KMS-11 (cell line): ENCODE measurements around the gene BTBD10.

Experiments used
- H2AFZ ChIP-seq: fragments of 200-600 bp; sonication (generic); 2 replicates; pipeline ENCODE4 v1.6.1; 2016; ENCODE audit warnings: antibody characterized with exemption, mixed run types, low read depth
- H3K27ac ChIP-seq: fragments of 200-600 bp; sonication (generic); 2 replicates; pipeline ENCODE4 v1.6.1; 2016; ENCODE audit warnings: mild to moderate bottlenecking, mixed run types
- H3K27me3 ChIP-seq: fragments of 200-600 bp; sonication (generic); 2 replicates; pipeline ENCODE4 v1.6.1; 2017; ENCODE audit warnings: mild to moderate bottlenecking, low read depth, mixed run types, moderate library complexity; ENCODE audit not compliant: insufficient read depth
- H3K36me3 ChIP-seq: fragments of 200-600 bp; sonication (generic); 2 replicates; pipeline ENCODE4 v1.6.1; 2017; ENCODE audit warnings: mild to moderate bottlenecking, mixed run types; ENCODE audit not compliant: insufficient read depth
- H3K4me1 ChIP-seq: fragments of 200-600 bp; sonication (generic); 2 replicates; pipeline ENCODE4 v1.6.1; 2016; ENCODE audit warnings: mild to moderate bottlenecking, low read depth, mixed run types; ENCODE audit not compliant: poor library complexity, severe bottlenecking
- H3K4me2 ChIP-seq: fragments of 200-600 bp; sonication (generic); 2 replicates; pipeline ENCODE4 v1.7.0; 2016; ENCODE audit warnings: mild to moderate bottlenecking, mixed run types
- H3K4me3 ChIP-seq: fragments of 200-600 bp; sonication (generic); IDR thresholded peaks from 2 replicates; pipeline ENCODE4 v1.6.1; 2017; ENCODE audit warnings: low read depth, low read length, mixed read lengths; ENCODE audit not compliant: insufficient read depth
- H3K79me2 ChIP-seq: fragments of 200-600 bp; sonication (generic); 2 replicates; pipeline ENCODE4 v1.6.1; 2016; ENCODE audit warnings: low read depth, mixed run types; ENCODE audit not compliant: insufficient read depth
- H3K9ac ChIP-seq: fragments of 200-600 bp; sonication (generic); 2 replicates; pipeline ENCODE4 v1.6.1; 2016; ENCODE audit warnings: mild to moderate bottlenecking, mixed run types
- H4K20me1 ChIP-seq: fragments of 200-600 bp; sonication (generic); 2 replicates; pipeline ENCODE4 v1.6.1; 2016; ENCODE audit warnings: mild to moderate bottlenecking, mixed run types; ENCODE audit not compliant: insufficient read depth
- CTCF ChIP-seq: fragments of 200-600 bp; sonication (generic); conservative IDR thresholded peaks from 2 replicates; pipeline ENCODE4 v1.6.1; 2017; ENCODE audit warnings: low read depth, mild to moderate bottlenecking, antibody characterized with exemption, low read length, moderate library complexity, mixed read lengths

The BTBD10 gene

GRCh38 chr11:13338427-13339069 lies 124.5 kb downstream of the BTBD10 start:
- no peaks in the 10 kb centered on the region for H3K27me3 ChIP-seq
- H3K9ac ChIP-seq, result peak overlapping the region; percentile 58; the same call in 1 of the 2 replicates
- no peaks in the 10 kb centered on the region for H3K36me3 ChIP-seq
- no peak overlapping the region for H2AFZ ChIP-seq
- peak overlapping the region; percentile 68 for H3K27ac ChIP-seq
- H3K4me2 ChIP-seq, result peak overlapping the region; percentile 67
- H3K79me2 ChIP-seq, result peaks cover 8% of the 10 kb centered on the region; the same call in 1 of the 2 replicates
- 0 out of 2 replicates have a peak, but pooled peaks cover 3% of the 10 kb centered on the region for H4K20me1 ChIP-seq
- TF ChIP-seq CTCF, result no peak
- no peak overlapping the region for H3K4me3 ChIP-seq
- H3K4me1 ChIP-seq, result peaks cover 56% of the 10 kb centered on the region

- H3K36me3 ChIP-seq, result no peaks in the 10 kb centered on the region
- peaks cover 61% of the 10 kb centered on the region for H3K4me1 ChIP-seq
- no peak overlapping the region for H3K4me3 ChIP-seq
- no peak for TF ChIP-seq CTCF
- H3K79me2 ChIP-seq, result peaks cover 8% of the 10 kb centered on the region; the same call in 1 of the 2 replicates
- H3K27me3 ChIP-seq, result no peaks in the 10 kb centered on the region
- H3K27ac ChIP-seq, result peak overlapping the region; percentile 68
- H3K9ac ChIP-seq, result peak overlapping the region; percentile 58; the same call in 1 of the 2 replicates
- peak overlapping the region; percentile 67 for H3K4me2 ChIP-seq
- 0 out of 2 replicates have a peak, but pooled peaks cover 3% of the 10 kb centered on the region for H4K20me1 ChIP-seq
- H2AFZ ChIP-seq, result no peak overlapping the region
These were observed 125.0 kb downstream of the BTBD10 start for GRCh38 chr11:13338019-13338426.
